Panc1 (cell line): ENCODE results near the gene DNAL1.

Experiments used
- POLR2AphosphoS5 ChIP-seq: IDR thresholded peaks from 2 replicates; pipeline ENCODE4 v1.6.1; 2012; ENCODE audit warnings: mild to moderate bottlenecking, low read depth, low read length, moderate library complexity
- SIN3A ChIP-seq: IDR thresholded peaks from 2 replicates; pipeline ENCODE4 v1.6.1; 2012; ENCODE audit warnings: low read depth, mild to moderate bottlenecking, low read length, moderate library complexity, borderline replicate concordance; ENCODE audit not compliant: insufficient read depth
- TF ChIP-seq, protein P1 (sequence below): fragments of 450-650 bp; IDR thresholded peaks from 2 replicates; pipeline ENCODE4 v1.5.1; 2017; ENCODE audit warnings: mild to moderate bottlenecking
- TF ChIP-seq, protein P2 (sequence below), 2 experiments: IDR thresholded peaks; 2 replicates each; pipeline ENCODE4 v1.6.1; 2011 to 2012; ENCODE audit warnings: low read depth in 2 of 2, control low read depth in 1 of 2, low read length in 1 of 2, mild to moderate bottlenecking in 1 of 2, moderate library complexity in 1 of 2; ENCODE audit not compliant: insufficient read depth in 1 of 2

DNA sequence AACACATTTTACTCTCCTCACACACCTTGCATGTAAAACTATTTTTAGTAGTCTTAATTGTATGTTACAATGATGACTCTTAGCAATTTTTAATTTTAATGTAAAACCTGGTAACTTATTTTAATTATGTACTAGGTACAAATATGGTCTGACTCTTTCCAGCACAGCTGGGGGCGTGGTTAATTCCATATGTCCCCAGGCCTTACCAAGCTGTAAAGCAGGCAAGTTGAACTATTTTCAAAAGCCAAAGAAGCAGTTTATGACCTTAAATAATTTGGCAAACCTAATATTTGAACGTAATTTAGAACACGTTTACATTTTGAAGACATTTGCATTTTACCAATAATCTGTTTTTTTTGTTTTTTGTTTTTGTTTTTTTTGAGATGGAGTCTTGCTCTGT, 41.8 kb upstream of the DNAL1 start:
- TF ChIP-seq, protein P1, sequence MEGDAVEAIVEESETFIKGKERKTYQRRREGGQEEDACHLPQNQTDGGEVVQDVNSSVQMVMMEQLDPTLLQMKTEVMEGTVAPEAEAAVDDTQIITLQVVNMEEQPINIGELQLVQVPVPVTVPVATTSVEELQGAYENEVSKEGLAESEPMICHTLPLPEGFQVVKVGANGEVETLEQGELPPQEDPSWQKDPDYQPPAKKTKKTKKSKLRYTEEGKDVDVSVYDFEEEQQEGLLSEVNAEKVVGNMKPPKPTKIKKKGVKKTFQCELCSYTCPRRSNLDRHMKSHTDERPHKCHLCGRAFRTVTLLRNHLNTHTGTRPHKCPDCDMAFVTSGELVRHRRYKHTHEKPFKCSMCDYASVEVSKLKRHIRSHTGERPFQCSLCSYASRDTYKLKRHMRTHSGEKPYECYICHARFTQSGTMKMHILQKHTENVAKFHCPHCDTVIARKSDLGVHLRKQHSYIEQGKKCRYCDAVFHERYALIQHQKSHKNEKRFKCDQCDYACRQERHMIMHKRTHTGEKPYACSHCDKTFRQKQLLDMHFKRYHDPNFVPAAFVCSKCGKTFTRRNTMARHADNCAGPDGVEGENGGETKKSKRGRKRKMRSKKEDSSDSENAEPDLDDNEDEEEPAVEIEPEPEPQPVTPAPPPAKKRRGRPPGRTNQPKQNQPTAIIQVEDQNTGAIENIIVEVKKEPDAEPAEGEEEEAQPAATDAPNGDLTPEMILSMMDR = no peak
- TF ChIP-seq, protein P2, sequence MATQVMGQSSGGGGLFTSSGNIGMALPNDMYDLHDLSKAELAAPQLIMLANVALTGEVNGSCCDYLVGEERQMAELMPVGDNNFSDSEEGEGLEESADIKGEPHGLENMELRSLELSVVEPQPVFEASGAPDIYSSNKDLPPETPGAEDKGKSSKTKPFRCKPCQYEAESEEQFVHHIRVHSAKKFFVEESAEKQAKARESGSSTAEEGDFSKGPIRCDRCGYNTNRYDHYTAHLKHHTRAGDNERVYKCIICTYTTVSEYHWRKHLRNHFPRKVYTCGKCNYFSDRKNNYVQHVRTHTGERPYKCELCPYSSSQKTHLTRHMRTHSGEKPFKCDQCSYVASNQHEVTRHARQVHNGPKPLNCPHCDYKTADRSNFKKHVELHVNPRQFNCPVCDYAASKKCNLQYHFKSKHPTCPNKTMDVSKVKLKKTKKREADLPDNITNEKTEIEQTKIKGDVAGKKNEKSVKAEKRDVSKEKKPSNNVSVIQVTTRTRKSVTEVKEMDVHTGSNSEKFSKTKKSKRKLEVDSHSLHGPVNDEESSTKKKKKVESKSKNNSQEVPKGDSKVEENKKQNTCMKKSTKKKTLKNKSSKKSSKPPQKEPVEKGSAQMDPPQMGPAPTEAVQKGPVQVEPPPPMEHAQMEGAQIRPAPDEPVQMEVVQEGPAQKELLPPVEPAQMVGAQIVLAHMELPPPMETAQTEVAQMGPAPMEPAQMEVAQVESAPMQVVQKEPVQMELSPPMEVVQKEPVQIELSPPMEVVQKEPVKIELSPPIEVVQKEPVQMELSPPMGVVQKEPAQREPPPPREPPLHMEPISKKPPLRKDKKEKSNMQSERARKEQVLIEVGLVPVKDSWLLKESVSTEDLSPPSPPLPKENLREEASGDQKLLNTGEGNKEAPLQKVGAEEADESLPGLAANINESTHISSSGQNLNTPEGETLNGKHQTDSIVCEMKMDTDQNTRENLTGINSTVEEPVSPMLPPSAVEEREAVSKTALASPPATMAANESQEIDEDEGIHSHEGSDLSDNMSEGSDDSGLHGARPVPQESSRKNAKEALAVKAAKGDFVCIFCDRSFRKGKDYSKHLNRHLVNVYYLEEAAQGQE (IDR thresholded peaks at IDR 0.05; ENCODE audit: insufficient read depth in 1 of 2, low read depth in 2 of 2, low read length in 1 of 2) = no peak
- TF ChIP-seq SIN3A = no peak
- TF ChIP-seq POLR2AphosphoS5 = no peak
